ENCODE measurements around the gene GLB1L2.
"Not testable (repeated sequence)": the region's sequence is repeated elsewhere in the genome, so short reads cannot be mapped to it uniquely, and the experiment has no call there.

Gene GLB1L2, protein sequence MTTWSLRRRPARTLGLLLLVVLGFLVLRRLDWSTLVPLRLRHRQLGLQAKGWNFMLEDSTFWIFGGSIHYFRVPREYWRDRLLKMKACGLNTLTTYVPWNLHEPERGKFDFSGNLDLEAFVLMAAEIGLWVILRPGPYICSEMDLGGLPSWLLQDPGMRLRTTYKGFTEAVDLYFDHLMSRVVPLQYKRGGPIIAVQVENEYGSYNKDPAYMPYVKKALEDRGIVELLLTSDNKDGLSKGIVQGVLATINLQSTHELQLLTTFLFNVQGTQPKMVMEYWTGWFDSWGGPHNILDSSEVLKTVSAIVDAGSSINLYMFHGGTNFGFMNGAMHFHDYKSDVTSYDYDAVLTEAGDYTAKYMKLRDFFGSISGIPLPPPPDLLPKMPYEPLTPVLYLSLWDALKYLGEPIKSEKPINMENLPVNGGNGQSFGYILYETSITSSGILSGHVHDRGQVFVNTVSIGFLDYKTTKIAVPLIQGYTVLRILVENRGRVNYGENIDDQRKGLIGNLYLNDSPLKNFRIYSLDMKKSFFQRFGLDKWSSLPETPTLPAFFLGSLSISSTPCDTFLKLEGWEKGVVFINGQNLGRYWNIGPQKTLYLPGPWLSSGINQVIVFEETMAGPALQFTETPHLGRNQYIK

DNA sequence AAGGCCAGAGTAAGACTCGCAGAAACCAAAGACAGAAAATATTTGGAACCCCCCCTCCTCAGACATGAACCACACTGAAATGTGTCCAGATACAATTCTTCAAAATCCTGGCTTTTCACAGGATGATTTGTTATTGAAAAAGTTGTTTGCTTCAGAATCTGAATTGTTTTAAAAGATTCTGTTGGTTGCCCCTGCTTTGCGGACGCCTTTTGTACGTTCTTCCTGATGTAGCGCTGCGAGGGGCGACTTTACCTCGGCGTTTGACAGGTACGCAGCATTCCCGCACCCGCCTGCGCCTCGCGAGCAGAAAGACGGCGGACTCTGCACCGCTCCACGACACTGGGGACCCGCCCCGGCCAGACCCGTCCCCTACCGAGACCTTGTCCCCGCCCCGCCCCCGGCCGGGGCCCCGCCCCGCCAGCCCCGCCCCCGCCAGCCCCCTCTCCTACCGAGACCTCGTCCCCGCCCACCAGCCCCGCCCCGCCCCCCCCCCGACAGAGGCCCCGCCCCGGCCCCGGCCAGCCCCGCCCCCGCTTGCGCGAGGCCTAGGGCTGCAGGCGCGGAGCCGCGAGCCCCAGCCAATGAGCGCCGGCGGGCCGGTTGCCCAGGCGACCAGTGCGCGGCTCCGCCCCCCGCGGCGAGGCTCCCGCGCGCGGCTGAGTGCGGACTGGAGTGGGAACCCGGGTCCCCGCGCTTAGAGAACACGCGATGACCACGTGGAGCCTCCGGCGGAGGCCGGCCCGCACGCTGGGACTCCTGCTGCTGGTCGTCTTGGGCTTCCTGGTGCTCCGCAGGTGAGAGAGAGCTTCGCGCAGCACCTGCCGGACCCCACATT is at the start of gene GLB1L2:
GLB1L2 (plus strand) TSS at position 635 of the 835 bp plus-strand sequence; CDS start at position 709, 74 bp downstream.
- peak; percentile 79 for DNase-seq (ENCODE audit: low spot score)

DNA sequence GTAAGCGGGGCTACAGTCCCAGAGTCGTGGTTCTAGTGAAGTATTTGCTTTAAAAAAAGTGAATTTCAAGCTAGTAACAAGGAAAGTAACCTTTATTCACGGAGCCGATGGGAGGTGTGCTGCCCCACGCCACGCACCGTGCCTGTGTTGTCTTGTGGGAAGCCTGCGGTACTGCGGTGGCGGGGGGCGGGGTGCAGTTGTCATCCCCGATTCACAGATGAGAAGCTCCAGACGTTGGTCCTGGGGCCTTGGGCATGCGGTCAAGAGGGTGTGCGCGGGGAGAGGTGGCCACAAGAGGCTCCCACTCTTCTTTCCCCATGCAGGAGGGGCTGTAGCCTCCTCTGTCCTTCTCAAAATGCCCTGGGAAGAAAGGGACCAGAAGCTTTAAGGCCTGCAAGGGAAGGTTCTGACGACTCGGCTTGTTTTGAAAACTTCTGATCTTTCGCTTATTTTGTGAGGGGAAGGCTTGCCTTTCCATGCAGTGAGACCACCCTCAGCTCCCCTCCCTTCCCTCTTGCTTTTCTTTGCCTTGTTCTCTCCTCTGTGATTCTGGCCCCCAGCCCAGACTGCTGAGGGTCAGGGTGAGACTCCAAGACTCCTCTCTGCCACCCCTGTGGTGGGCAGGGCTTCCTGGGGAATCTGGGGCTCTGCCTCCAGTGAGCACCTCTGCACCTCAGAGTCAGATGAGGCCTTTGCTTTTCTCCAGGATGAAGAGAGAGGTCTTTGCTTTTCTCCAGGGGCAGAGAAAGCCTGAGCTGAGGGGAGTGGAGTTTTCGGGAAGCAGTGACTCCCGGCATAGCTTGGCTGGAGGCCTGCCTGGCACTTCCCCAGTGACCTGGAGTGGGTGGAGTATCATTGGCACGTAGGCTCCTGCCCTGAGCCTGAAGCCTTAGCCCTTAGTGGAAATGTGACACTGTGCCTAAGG is 49.4 kb upstream of the GLB1L2 start:
- DNase-seq (ENCODE audit: low spot score): no peak

DNA sequence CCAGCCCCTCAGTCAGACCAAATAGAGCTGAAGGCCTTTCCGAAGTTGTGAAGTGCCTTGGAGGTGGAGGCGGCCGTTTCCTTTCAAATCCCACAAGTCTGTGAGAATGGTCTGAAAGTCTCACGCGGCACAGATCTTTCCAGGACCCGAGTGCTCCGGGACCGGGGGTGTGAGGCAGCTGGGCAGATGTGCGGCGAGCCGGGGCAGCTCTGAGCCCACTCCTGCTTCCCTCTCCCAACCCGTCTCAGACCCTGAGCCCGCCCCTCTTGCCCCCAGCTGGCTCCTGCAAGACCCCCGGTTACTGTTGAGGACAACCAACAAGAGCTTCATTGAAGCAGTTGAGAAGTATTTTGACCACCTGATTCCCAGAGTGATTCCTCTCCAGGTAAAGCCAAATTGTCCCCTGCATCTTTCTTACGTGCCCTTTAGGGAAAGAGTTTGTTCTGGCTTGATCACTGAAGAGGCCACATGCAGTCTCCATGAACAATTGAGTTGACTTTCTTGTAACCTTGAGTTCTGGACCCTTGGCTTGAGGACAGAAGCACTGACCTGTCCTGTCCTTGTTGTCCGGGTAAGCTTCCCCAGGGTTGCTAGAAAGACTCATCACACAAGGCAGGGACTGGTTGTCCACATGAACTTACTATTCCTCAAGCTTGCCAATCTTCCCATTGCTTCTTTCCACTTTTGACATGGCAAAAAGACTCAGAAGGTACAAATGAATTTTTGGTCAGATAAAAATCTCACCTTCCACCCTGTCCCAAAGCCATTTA is 48.1 kb upstream of the GLB1L2 start:
- DNase-seq (ENCODE audit: low spot score): no peak

DNA sequence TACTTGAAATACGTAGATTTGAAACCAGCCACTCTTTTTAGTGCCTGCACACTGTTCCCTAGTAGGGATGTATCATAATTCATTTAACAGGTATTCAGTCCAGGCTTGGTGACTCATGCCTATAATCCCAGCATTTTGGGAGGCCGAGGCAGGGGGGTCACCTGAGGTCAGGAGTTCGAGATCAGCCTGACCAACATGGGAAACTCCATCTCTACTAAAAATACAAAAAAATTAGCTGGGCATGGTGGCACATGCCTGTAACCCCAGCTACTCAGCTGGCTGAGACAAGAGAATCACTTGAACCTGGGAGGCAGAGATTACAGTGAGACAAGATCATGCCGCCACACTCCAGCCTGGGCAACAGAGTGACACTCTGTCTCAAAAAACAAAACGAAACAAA is 47.4 kb upstream of the GLB1L2 start:
- not testable (repeated sequence) for DNase-seq (ENCODE audit: low spot score)

DNA sequence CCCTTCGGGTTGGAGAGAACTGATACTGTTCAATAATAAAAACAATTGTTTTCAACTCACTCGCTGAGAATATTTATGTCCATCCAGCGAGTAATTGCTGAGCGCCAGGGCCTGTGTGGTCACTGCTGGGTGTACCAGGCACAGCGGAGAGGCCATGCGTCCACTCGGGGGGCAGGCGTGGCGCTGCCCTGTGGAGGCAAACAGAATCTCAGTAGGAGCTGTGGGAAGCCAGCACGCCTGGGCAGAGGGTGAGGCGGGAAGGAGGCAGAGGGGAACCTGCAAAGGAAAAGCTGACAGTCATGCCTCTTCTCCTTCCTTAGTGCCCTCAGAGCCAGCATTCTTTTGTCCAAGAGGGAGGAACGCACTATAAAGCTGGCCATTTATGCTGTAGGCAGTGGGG is 44.2 kb upstream of the GLB1L2 start:
- no peak for DNase-seq (ENCODE audit: low spot score)

DNA sequence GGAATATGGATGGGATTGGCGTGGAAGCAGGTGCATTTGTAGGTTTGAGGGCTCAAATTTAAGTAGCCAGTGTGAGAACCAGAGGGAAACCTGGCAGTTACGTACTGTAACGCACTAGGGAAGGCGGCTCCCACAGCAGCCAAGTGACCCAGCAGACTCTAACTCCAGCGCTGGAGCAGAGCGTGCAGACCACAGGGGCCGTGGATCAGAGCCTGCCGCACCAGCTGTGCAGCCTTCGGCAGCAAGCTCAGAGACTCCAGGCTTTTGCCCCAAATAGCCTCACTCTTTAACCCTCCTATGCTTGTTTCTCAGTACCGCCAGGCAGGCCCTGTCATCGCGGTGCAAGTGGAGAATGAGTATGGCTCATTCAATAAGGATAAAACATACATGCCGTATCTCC is 43.3 kb upstream of the GLB1L2 start:
- DNase-seq (ENCODE audit: low spot score): no peak

DNA sequence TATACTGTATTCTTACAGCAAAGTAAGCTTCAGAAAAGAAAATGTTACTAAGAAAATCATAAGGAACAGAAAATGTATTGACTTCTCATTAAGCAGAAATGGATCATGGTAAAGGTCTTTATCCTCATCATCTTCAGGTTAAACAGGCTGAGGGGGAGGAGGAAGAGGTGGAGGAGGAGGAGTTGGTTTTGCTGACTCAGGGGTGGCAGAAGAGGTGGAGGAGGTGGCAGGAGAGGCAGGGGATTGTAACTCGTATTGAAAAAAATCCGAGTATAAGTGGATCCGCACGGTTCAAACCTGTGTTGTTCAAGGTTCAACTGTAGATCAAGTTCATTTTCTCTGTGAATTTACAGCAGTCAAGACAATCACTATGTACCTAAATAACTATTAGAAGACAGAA is 42.6 kb upstream of the GLB1L2 start:
- no peak for DNase-seq (ENCODE audit: low spot score)

DNA sequence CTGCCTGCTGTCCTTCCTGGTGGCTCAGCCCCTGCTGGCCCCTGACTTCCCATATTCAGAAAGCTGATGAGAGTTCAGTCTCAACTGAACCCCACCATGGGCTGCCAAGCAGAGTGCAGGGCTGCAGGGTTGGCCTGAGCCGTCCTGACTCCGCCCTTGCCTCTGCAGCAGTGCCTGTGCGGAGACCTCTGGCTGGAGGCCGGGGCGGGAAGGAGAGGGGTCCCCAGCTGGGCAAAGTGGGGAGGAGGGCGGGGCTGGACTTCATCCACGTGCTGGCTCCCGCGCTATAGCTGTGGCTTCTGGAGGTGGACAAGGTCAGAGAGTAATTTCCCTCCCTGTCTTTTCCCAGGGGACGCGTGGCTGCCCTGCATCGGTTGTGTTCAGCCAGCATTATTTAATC is 42.0 kb upstream of the GLB1L2 start:
- DNase-seq (ENCODE audit: low spot score): no peak

DNA sequence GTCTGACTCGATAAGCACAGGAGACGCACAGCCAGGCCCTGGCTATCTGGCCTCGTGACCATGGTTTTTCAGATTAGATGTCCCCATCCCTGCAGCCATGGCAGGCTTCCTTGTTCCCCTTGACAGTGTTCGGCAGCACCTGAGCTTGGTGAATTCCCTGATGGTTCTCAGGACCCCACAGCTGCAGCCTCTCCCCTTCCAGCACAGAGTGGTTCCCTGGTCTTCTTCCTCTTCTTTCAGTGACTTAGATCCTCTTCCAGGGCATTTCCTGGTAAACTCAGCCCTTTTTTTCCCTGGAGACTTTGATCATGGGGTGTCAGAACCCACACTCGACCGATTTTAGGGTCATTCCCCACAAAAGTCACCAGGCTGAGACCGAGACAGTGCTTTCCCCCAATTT is 41.1 kb upstream of the GLB1L2 start:
- DNase-seq (ENCODE audit: low spot score): no peak

DNA sequence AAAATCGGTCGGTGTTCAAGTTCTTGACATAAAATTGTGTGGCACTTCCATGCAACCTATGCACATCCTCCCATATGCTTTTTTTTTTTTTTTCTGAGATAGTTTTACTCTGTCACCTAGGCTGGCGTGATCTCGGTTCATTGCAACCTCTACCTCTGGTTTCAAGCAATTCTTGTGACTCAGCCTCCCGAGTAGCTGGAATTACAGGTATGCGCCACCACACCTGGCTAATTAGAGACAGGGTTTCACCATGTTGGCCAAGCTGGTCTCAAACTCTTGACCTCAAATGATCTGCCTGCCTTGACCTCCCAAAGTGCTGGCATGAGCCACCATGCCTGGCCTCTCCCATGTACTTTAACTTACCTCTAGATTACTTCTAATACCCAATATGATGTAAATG is 40.6 kb upstream of the GLB1L2 start:
- DNase-seq (ENCODE audit: low spot score): no peak

DNA sequence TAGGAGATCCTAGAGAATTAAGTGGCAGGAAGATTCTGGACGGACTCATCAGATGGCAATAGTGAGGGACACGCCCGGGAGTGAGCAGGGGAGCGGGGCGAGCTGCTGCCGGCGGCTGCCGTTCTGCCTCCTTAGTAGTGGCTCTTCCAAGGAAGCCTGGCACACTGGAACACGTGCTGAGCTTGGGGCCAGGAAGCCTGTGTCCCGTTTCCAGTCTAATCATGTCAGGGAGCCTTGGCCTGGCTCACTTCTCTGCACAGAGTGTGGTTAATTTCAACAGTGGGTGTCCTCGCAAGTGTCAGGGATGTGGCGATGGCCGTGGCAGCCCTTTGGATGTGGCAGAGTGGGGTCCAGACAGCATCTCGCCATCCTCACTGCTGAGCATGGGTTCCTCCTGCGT is 39.1 kb upstream of the GLB1L2 start:
- DNase-seq (ENCODE audit: low spot score): no peak

DNA sequence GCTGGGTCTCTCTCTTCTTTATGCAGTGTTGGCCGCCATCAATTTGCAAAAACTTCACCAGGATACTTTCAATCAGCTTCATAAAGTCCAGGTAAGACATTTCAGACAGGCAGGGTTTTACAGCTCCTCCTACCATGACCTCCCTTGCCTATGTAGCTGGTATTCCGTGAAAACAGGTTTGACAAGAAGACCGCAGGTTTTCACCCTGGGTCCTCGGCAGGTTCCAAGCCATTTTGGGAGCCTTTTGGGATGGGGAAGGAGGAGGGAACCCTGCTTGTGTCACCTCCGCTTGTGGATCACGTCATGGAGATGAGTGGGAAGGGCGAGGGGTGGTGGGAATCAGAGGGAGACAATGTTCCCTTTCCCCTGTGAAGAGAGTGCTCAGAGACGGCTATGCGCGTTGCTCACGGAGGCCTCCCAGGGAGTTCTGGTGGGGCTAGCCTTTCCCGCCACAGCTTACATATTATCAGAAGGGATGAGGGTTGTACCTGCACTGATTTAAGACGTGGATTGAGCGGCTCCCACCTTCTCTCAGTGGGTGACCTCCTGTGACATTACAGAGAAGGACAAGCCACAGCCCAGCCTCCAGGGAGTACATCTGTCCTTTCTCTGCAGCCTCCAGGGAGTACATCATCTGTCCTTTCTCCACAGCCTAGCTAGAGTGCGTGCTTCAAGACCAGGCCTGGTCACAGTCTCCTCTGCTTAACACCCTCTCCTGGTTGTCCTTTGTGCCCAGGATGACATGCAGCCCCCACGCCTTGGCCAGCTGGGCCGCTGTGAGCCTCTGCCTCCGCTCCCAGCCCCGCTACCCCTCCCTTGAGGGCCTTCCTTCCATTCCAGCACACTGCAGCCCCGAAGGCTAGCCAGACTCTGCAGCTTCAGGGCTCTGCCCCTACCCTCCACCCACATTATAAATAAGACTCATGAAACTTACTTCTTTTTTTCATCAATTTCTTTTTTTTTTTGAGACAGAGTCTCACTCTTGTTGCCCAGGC is 38.4 kb upstream of the GLB1L2 start:
- DNase-seq (ENCODE audit: low spot score): no peak

DNA sequence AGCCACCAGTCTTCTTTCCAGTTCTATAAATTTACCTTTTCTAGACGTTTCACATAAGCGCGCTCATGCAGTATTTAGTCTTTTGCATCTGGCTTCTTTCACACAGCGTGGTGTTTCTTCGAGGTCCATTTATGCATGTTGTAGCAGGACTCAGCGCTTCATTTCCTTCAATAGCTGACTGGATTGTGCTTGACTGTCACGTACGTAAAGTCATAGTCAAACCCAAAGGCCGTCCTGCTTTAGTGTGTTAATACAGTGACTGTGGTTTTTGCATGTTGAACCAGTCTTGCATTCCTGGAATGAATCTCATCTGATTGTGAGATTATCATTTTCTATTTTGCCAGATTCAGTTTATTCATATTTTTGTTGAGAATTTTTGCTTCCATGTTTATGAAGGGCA is 37.1 kb upstream of the GLB1L2 start:
- no peak for DNase-seq (ENCODE audit: low spot score)

DNA sequence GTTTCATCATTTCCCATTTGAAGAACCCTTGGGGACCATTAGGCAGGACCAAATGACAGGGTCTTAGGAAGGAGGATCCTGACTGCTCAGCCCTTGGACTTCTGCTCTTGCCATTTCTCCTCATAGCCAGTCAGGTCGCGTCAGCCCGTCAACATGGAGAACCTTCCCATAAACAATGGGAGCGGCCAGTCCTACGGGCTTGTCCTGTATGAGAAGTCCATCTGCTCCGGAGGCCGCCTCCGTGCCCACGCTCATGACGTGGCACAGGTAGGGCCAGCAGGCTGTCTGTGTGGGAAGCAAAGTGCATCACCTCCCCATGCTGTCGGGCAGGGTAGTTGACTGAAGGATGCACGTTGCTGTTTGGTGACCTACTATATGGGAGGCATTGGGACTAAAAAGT is 19.6 kb upstream of the GLB1L2 start:
- DNase-seq (ENCODE audit: low spot score): no peak

DNA sequence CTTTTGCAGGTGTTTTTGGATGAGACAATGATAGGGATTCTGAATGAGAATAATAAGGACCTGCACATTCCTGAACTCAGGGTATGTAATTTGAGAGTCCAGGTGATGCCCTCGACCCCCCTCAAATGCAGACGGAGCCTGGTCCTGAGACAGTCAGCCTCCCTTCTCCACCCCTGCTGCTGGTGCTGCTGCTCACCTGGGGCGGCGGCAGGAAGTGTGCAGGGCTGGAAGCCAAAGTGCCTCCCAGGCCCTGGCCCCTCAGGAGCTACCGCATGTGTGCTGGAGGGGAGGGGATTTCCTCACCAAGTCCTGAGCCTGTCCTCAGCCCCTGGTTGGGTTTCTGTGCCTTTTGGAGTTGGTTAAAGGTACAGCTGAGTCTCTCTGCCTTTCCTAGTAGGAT is 19.0 kb upstream of the GLB1L2 start:
- DNase-seq (ENCODE audit: low spot score): no peak

DNA sequence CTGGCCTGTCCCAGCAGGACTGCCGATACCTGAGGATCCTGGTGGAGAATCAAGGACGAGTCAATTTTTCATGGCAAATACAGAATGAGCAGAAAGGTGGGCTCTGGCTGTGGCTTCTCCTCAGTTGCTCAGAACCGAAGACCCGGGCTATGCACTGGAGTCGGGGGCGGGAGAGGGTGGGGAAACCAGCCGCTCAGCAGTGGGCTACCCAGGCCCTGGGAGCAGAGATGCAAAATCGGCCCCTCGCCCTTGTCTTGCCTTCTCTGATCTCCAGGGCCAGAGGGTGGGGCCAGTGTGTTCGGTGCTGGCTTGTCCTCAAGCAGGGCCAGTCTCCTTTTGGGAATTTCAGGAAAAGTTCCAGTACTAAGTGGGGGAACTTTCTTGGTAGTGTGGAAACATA is 18.4 kb upstream of the GLB1L2 start:
- DNase-seq (ENCODE audit: low spot score): no peak

DNA sequence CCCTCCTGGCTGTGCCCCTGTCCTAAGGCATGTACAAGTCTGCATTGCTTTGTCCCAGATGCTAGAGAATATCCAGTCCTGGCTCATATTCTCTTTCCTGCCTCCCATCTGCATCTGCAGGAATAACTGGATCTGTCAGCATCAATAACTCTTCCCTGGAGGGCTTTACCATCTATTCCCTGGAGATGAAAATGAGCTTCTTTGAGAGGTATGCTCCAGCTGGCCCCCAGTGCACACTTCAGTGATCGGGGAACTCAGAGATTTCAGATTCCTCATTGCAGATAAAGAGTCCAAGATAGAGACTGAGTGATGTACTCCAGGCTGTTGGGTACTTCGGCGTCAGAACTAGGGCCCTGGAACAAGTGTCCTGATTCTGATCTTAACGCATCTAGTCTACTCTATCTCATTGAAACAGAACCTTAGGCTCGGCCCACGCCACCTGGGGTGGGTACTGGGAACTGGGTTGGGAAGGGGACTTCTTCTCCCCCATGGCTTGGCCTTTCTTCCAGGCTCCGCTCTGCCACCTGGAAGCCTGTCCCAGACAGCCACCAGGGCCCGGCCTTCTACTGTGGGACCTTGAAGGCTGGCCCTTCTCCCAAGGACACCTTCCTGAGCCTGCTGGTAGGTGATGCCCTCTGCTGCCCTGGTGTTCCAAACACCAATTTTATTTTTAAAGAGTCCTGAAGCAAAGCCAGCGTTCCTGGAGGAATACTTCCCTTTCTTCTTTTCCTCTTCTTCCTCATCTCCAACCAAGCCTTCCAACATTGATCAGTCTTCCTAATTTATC is 17.8 kb upstream of the GLB1L2 start:
- no peak for DNase-seq (ENCODE audit: low spot score)

DNA sequence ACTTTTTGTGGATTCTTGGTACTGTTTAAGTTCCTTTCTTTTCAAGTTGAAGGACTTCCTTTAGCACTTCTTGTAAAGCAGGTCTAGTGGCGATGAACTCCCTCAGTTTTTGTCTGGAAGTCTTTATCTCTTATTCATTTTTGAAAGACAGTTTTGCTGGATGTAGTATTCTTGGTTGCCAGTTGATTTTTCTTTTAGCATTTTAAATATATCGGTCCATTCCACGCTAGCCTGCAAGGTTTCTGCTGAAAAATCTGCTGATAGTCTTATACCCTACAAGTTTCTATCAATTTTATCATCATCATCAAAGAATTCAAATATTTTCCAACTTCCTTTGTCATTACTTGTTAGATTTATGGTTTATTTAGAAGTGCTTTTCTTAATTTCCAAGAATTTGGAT is 14.7 kb upstream of the GLB1L2 start:
- no peak for DNase-seq (ENCODE audit: low spot score)

DNA sequence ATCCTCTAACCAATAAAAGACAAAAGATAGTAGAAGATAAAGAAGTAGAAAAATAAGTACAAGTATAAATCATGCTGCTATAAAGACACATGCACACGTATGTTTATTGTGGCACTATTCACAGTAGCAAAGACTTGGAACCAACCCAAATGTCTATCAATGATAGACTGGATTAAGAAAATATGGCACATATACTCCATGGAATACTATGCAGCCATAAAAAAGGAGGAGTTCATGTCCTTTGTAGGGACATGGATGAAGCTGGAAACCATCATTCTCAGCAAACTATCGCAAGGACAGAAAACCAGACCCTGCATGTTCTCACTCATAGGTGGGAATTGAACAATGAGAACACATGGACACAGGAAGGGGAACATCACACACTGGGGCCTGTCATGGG is 10.4 kb upstream of the GLB1L2 start:
- not testable (repeated sequence) for DNase-seq (ENCODE audit: low spot score)

All from kidney tubule cell (primary cell).